Activated T-helper 1 cell treated with anti-CD3 and anti-CD28 coated beads, Interleukin-12 subunit alpha, Interleukin-12 subunit beta, Interleukin-2, Interleukin-4 antibody, amounts not matched to agents 30 ng/mL and 10 ng/mL and 1 ng/mL, durations not matched to agents 14 hours and 24 hours and 36 hours (primary cell): ENCODE measurements around the gene MBOAT1. TPM values are rescaled to one million over a fixed set of nuclear protein-coding genes. Genes with fewer than 3 reads are reported as not detected.
"Not testable (repeated sequence)": the region's sequence is repeated elsewhere in the genome, so short reads cannot be mapped to it uniquely, and the experiment has no call there.

Experiments used
- DNase-seq: peaks from one replicate; pipeline ENCODE4 v3.0.0; 2021; ENCODE audit warnings: low spot score
- H3K27ac Mint-ChIP-seq: one replicate; pipeline ENCODE4 v1.8.0; 2021; ENCODE audit warnings: mild to moderate bottlenecking, mixed read lengths
- H3K27me3 Mint-ChIP-seq: one replicate; pipeline ENCODE4 v1.8.0; 2022; ENCODE audit warnings: mild to moderate bottlenecking, moderate library complexity, mixed read lengths; ENCODE audit not compliant: insufficient read depth
- H3K36me3 Mint-ChIP-seq: one replicate; pipeline ENCODE4 v1.8.0; 2021; ENCODE audit warnings: low read depth, mixed read lengths
- H3K4me1 Mint-ChIP-seq: one replicate; pipeline ENCODE4 v1.8.0; 2021; ENCODE audit warnings: low read depth, mixed read lengths
- H3K4me3 Mint-ChIP-seq: one replicate; pipeline ENCODE4 v1.8.0; 2021; ENCODE audit warnings: mild to moderate bottlenecking, moderate library complexity, mixed read lengths
- H3K9me3 Mint-ChIP-seq: one replicate; pipeline ENCODE4 v1.8.0; 2021; ENCODE audit warnings: mixed read lengths
- intact Hi-C: fragments of 100-400 bp; cut with micrococcal nuclease; formaldehyde crosslinking; loops from one replicate; pipeline ENCODE4 v1.15.1; 2024
- total RNA-seq: library from RNA; stranded (reverse); gene quantifications from 2 replicates; pipeline ENCODE4 v1.2.3, GENCODE V29; 2022

The MBOAT1 gene
- total RNA-seq, 1 donor from 2014 or later, result 13.5 TPM

- no peaks in the 10 kb centered on the region for H3K27me3 Mint-ChIP-seq
- intact Hi-C loops, result no loop called here
- H3K9me3 Mint-ChIP-seq, result no peaks in the 10 kb centered on the region
- peaks cover 14% of the 10 kb centered on the region for H3K36me3 Mint-ChIP-seq
- DNase-seq, result no peak
- H3K4me1 Mint-ChIP-seq, result no peaks in the 10 kb centered on the region
- H3K4me3 Mint-ChIP-seq, result no peak overlapping the region
- H3K27ac Mint-ChIP-seq, result no peak overlapping the region
Measured at GRCh38 chr6:20153194-20153593, 59.1 kb downstream of the MBOAT1 start.

GRCh38 chr6:20148433-20148832 is 63.8 kb downstream of the MBOAT1 start:
- H3K4me3 Mint-ChIP-seq, result no peak overlapping the region
- intact Hi-C loops, result no loop called here
- no peak overlapping the region for H3K27ac Mint-ChIP-seq
- peaks cover 6% of the 10 kb centered on the region for H3K9me3 Mint-ChIP-seq
- H3K27me3 Mint-ChIP-seq, result no peaks in the 10 kb centered on the region
- H3K4me1 Mint-ChIP-seq, result no peaks in the 10 kb centered on the region
- no peak for DNase-seq
- peaks cover 22% of the 10 kb centered on the region for H3K36me3 Mint-ChIP-seq

- Mint-ChIP-seq H3K36me3 (peaks cover 26% of the 10 kb centered on the region), H3K27me3 (no peaks in the 10 kb centered on the region), H3K27ac (no peak overlapping the region), H3K4me3 (no peak overlapping the region), H3K4me1 (no peaks in the 10 kb centered on the region), H3K9me3 (peaks cover 6% of the 10 kb centered on the region)
- intact Hi-C loops, result no loop called here
- DNase-seq, result no peak
Measured at GRCh38 chr6:20147469-20147868, 64.8 kb downstream of the MBOAT1 start.

- H3K36me3 Mint-ChIP-seq, result peaks cover 26% of the 10 kb centered on the region
- intact Hi-C loops, H3K27ac Mint-ChIP-seq, H3K4me3 Mint-ChIP-seq, H3K27me3 Mint-ChIP-seq, H3K4me1 Mint-ChIP-seq, H3K9me3 Mint-ChIP-seq, DNase-seq: not testable (repeated sequence)
Measured at GRCh38 chr6:20146831-20147230, 65.4 kb downstream of the MBOAT1 start.

GRCh38 chr6:20146291-20146690 is 66.0 kb downstream of the MBOAT1 start:
- Mint-ChIP-seq H3K36me3 (peaks cover 25% of the 10 kb centered on the region), H3K4me3 (no peak overlapping the region), H3K4me1 (no peaks in the 10 kb centered on the region), H3K27me3 (no peaks in the 10 kb centered on the region), H3K9me3 (peaks cover 6% of the 10 kb centered on the region), H3K27ac (no peak overlapping the region)
- DNase-seq, result no peak
- intact Hi-C loops, result no loop called here

- DNase-seq, result no peak
- intact Hi-C loops, result no loop called here
- Mint-ChIP-seq H3K9me3 (peaks cover 6% of the 10 kb centered on the region), H3K4me1 (peaks cover under 1% of the 10 kb centered on the region), H3K27ac (no peak overlapping the region), H3K36me3 (peaks cover 21% of the 10 kb centered on the region), H3K27me3 (no peaks in the 10 kb centered on the region), H3K4me3 (no peak overlapping the region)
Measured at GRCh38 chr6:20142866-20143265, 69.4 kb downstream of the MBOAT1 start.

- no peak for DNase-seq
- Mint-ChIP-seq H3K27ac (no peak overlapping the region), H3K4me3 (no peak overlapping the region), H3K9me3 (peaks cover 3% of the 10 kb centered on the region), H3K27me3 (no peaks in the 10 kb centered on the region), H3K36me3 (peaks cover 19% of the 10 kb centered on the region), H3K4me1 (peaks cover 9% of the 10 kb centered on the region)
- intact Hi-C loops, result no loop called here
Measured at GRCh38 chr6:20141931-20142330, 70.3 kb downstream of the MBOAT1 start.

- DNase-seq, H3K4me3 Mint-ChIP-seq, intact Hi-C loops, H3K27me3 Mint-ChIP-seq, H3K27ac Mint-ChIP-seq, H3K4me1 Mint-ChIP-seq, H3K9me3 Mint-ChIP-seq: not testable (repeated sequence)
- H3K36me3 Mint-ChIP-seq, result peaks cover 13% of the 10 kb centered on the region
Measured at GRCh38 chr6:20139127-20139963, 72.9 kb downstream of the MBOAT1 start.

- Mint-ChIP-seq H3K27me3 (no peaks in the 10 kb centered on the region), H3K36me3 (peaks cover 11% of the 10 kb centered on the region), H3K4me1 (peaks cover 9% of the 10 kb centered on the region), H3K27ac (no peak overlapping the region), H3K9me3 (no peaks in the 10 kb centered on the region), H3K4me3 (no peak overlapping the region)
- intact Hi-C loops, result no loop called here
- DNase-seq, result no peak
Measured at GRCh38 chr6:20137837-20138236, 74.4 kb downstream of the MBOAT1 start.

GRCh38 chr6:20137240-20137639 is 75.0 kb downstream of the MBOAT1 start:
- H3K36me3 Mint-ChIP-seq, result peaks cover 12% of the 10 kb centered on the region
- H3K27me3 Mint-ChIP-seq, result no peaks in the 10 kb centered on the region
- intact Hi-C loops, result no loop called here
- no peak for DNase-seq
- H3K4me1 Mint-ChIP-seq, result peaks cover 9% of the 10 kb centered on the region
- H3K9me3 Mint-ChIP-seq, result no peaks in the 10 kb centered on the region
- H3K27ac Mint-ChIP-seq, result no peak overlapping the region
- no peak overlapping the region for H3K4me3 Mint-ChIP-seq

- intact Hi-C loops, result no loop called here
- no peak overlapping the region for H3K27ac Mint-ChIP-seq
- no peak overlapping the region for H3K4me3 Mint-ChIP-seq
- DNase-seq, result no peak
- no peaks in the 10 kb centered on the region for H3K27me3 Mint-ChIP-seq
- H3K4me1 Mint-ChIP-seq, result peaks cover 9% of the 10 kb centered on the region
- H3K36me3 Mint-ChIP-seq, result peaks cover 11% of the 10 kb centered on the region
- H3K9me3 Mint-ChIP-seq, result no peaks in the 10 kb centered on the region
Measured at GRCh38 chr6:20135677-20136268, 76.5 kb downstream of the MBOAT1 start.

GRCh38 chr6:20134613-20135012 is 77.7 kb downstream of the MBOAT1 start:
- Mint-ChIP-seq H3K27me3 (no peaks in the 10 kb centered on the region), H3K27ac (no peak overlapping the region), H3K4me3 (no peak overlapping the region), H3K36me3 (peaks cover 10% of the 10 kb centered on the region), H3K9me3 (no peaks in the 10 kb centered on the region), H3K4me1 (peaks cover 9% of the 10 kb centered on the region)
- DNase-seq, result no peak
- intact Hi-C loops, result no loop called here

GRCh38 chr6:20129290-20130088 is 82.8 kb downstream of the MBOAT1 start:
- Mint-ChIP-seq H3K27ac (no peak overlapping the region), H3K4me1 (peaks cover 8% of the 10 kb centered on the region), H3K36me3 (peaks cover 11% of the 10 kb centered on the region), H3K9me3 (no peaks in the 10 kb centered on the region), H3K4me3 (no peak overlapping the region), H3K27me3 (no peaks in the 10 kb centered on the region)
- intact Hi-C loops, result no loop called here
- no peak for DNase-seq
